WERI-Rb-1 (cell line): ENCODE data around the gene SP3.
"Not testable (repeated sequence)": the region's sequence is repeated elsewhere in the genome, so short reads cannot be mapped to it uniquely, and the experiment has no call there.

Source experiments
- DNase-seq: peaks from one replicate; pipeline ENCODE4 v3.0.0-alpha.2; 2020
- H3K27ac ChIP-seq: fragments of 250-450 bp; sonication (Bioruptor Pico); 2 replicates; pipeline ENCODE4 v1.5.1; 2020; ENCODE audit warnings: mild to moderate bottlenecking, moderate library complexity
- H3K27me3 ChIP-seq: fragments of 250-450 bp; sonication (Bioruptor Pico); 2 replicates; pipeline ENCODE4 v1.5.1; 2021; ENCODE audit warnings: mild to moderate bottlenecking, low read depth, moderate library complexity; ENCODE audit not compliant: insufficient read depth, severe bottlenecking
- H3K36me3 ChIP-seq: fragments of 250-450 bp; sonication (Bioruptor Pico); 2 replicates; pipeline ENCODE4 v1.5.1; 2020; ENCODE audit warnings: mild to moderate bottlenecking, moderate library complexity
- H3K4me3 ChIP-seq: 2 replicates; pipeline ENCODE4 v1.5.1; 2011; ENCODE audit warnings: low read depth, mild to moderate bottlenecking, control low read depth, low read length
- H3K9me3 ChIP-seq: fragments of 250-450 bp; sonication (Bioruptor Pico); 2 replicates; pipeline ENCODE4 v1.5.1; 2021; ENCODE audit warnings: mild to moderate bottlenecking, moderate library complexity; ENCODE audit not compliant: severe bottlenecking
- TF ChIP-seq, protein P1 (sequence below): IDR thresholded peaks from 2 replicates; pipeline ENCODE4 v1.5.1; 2011; ENCODE audit warnings: low read depth, mild to moderate bottlenecking, control low read depth, inconsistent platforms, low read length

SP3 gene

DNA sequence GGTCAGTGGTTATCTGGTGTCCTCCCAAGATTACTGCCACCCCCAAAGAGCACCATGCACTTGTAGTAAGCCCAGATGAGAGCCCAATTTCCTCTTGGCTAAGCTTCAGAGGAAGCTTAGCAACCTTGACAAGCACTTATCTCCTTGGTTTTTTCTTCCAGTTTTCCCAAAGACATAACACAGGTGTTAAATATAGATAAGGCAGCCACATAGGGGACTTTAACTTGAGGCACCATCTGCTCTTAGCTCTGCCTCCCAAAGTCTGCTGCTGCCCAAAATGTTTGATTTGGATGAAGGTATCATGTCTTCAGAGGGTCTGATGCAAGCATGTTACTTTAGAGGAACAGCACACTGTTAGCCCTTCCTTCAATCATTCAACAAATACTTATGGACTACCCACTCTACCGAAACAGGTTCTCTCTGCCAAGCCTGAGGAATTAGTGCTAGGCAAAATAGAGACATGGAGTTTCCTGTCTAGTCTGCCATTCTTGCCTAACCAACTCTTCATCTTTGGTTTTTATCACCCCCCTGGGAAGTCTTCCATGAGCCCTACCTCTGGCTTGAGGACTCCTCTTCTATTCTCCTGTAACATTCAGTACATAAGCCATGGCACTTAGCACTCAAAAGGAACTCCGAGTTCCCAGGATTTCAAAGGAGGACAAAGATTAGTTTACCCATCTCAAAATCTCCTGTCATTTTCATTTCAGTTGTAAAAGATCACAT, 73.7 kb downstream of the SP3 start:
- Histone ChIP-seq H3K27ac (no peak overlapping the region), H3K9me3 (peaks cover 18% of the 10 kb centered on the region), H3K4me3 (no peak overlapping the region), H3K36me3 (no peaks in the 10 kb centered on the region), H3K27me3 (no peaks in the 10 kb centered on the region)
- TF ChIP-seq, protein P1, sequence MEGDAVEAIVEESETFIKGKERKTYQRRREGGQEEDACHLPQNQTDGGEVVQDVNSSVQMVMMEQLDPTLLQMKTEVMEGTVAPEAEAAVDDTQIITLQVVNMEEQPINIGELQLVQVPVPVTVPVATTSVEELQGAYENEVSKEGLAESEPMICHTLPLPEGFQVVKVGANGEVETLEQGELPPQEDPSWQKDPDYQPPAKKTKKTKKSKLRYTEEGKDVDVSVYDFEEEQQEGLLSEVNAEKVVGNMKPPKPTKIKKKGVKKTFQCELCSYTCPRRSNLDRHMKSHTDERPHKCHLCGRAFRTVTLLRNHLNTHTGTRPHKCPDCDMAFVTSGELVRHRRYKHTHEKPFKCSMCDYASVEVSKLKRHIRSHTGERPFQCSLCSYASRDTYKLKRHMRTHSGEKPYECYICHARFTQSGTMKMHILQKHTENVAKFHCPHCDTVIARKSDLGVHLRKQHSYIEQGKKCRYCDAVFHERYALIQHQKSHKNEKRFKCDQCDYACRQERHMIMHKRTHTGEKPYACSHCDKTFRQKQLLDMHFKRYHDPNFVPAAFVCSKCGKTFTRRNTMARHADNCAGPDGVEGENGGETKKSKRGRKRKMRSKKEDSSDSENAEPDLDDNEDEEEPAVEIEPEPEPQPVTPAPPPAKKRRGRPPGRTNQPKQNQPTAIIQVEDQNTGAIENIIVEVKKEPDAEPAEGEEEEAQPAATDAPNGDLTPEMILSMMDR, result no peak
- no peak for DNase-seq

DNA sequence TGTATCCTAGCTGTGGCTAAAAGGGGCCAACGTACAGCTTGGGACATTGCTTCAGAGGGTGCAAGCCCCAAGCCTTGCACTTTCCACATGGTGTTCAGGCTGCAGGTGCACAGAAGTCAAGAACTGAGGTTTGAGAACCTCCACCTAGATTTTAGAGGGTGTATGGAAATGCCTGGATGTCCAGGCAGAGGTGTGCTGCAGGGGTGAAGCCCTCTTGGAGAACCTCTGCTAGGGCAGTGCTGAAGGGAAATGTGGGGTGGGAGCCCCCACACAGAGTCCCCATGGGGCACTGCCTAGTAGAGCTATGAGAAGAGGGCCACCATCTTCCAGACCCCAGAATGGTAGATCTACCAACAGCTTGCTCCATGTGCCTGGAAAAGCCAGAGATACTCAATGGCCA, 75.7 kb downstream of the SP3 start:
- H3K27ac ChIP-seq, H3K4me3 ChIP-seq, DNase-seq, H3K36me3 ChIP-seq, H3K27me3 ChIP-seq: not testable (repeated sequence)
- peaks cover 18% of the 10 kb centered on the region for H3K9me3 ChIP-seq

DNA sequence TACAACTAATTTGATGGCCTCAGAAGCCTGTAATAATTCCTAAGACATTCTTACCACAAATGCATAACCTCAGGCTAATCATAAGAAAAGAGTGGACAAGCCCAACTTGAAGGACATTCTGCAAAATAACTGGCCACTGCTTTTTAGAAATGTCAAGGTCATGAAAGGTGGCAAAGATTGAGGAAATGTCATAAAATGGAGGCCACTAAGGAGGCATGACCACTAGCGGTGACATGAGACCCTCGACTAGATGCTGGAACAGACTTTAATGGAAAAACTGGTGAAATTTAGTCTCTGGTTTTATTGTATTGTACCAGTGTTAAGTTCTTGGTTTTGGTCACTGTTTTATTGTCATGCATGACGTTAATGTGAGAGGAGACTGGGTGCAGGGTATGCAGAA, 78.6 kb downstream of the SP3 start:
- H3K27me3 ChIP-seq, result no peaks in the 10 kb centered on the region
- TF ChIP-seq, protein P1, result no peak
- no peak overlapping the region for H3K4me3 ChIP-seq
- no peak for DNase-seq
- peaks cover 18% of the 10 kb centered on the region for H3K9me3 ChIP-seq
- H3K27ac ChIP-seq, result no peak overlapping the region
- H3K36me3 ChIP-seq, result no peaks in the 10 kb centered on the region

DNA sequence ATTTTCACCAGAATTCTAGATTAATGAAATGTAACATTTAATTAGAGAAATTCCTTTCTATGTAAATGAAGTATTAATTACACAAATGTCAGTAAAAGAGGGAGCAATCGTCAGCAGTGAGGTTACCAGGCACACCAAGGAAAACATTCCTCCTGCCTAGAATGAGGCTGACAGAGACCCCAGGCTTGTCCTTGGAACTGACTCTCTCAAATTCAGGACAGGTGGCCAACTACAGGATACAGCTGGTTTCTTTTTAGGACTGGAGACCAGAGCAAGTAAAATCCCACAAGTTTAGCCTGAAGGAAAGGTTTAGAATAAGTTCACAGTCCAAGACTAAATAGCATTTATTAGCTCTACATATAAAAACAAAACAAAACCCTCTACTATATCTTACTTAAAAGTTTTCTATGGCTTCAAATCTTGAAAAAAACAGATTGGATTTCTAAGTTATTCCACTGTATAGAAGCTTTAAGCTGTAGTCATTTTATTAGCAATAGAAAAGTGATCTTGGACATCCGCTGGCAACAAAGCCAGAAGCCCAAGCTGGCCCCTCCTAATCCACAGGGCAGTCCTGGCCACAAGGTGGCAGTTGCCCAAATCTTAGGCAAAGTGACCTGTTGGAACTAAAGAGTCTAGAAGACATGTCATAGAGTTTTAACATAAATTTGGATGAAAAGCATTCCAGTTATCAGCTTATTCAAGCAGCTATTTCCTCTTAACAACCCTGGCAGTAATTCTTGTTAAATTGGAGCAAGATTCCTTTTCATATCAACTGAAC, 81.0 kb downstream of the SP3 start:
- DNase-seq, result peak; percentile 57
- peaks cover 8% of the 10 kb centered on the region for H3K9me3 ChIP-seq
- H3K27me3 ChIP-seq, result no peaks in the 10 kb centered on the region
- H3K4me3 ChIP-seq, result no peak overlapping the region
- no peak overlapping the region for H3K27ac ChIP-seq
- TF ChIP-seq, protein P1, result peak; percentile 64
- no peaks in the 10 kb centered on the region for H3K36me3 ChIP-seq

DNA sequence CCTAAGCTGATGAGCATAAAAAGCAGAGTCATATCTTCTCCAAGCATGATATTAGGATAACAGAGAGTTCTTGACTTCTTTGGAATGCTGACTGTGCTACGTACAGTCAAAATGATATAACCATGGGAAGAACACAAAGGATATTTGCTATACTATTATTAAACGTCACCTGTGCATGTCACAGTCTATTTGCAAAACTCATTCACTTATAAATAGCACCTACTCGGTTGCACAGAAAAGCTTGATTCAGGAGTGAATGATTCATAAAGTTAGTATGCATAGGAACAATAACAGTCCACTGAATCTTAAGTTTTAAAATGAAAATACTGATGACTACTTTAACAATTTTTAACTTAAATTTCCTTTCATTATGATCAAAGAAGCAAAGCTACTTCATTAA, 83.3 kb downstream of the SP3 start:
- H3K27me3 ChIP-seq, result no peaks in the 10 kb centered on the region
- no peak for DNase-seq

DNA sequence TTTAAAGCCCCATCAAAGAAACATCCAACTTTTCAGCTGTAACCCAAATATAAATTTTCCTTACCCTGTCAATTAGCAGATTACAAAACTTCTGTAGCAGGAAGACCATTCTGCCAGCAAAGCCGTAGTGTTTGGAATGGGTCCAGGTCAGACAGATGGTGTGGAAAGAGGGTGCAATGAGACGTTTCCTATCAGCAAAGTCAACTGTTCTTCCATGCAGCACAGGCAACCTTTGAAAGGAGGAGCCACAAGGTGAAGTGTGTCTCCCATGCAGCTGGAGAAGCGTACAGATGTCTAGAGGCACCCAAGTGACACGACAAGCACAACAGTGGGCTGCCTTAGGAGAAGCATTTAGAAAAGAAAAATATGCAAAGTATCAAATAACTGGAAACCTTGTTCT, 83.7 kb downstream of the SP3 start:
- TF ChIP-seq, protein P1, result no peak
- peak; percentile 61 for DNase-seq
- H3K36me3 ChIP-seq, result no peaks in the 10 kb centered on the region
- no peaks in the 10 kb centered on the region for H3K27me3 ChIP-seq
- H3K4me3 ChIP-seq, result no peak overlapping the region
- no peaks in the 10 kb centered on the region for H3K9me3 ChIP-seq
- no peak overlapping the region for H3K27ac ChIP-seq

More for the DNA sequence above, 83.3 kb downstream of the SP3 start:
- Histone ChIP-seq H3K27ac (no peak overlapping the region), H3K9me3 (peaks cover 2% of the 10 kb centered on the region), H3K4me3 (no peak overlapping the region), H3K36me3 (no peaks in the 10 kb centered on the region)
- TF ChIP-seq, protein P1, result no peak
